IMR-90 (cell line): ENCODE data around the gene MRPL4.

Experiments
- BHLHE40 ChIP-seq: fragments of 150-350 bp; IDR thresholded peaks from 2 replicates; pipeline ENCODE4 v1.6.1; 2016; ENCODE audit warnings: mild to moderate bottlenecking, low read depth, low read length
- CEBPB ChIP-seq: IDR thresholded peaks from 2 replicates; pipeline ENCODE4 v1.6.1; 2012; ENCODE audit warnings: low read depth, low read length, improper control_type of control experiment
- CHD1 ChIP-seq: IDR thresholded peaks from 2 replicates; pipeline ENCODE4 v1.6.1; 2012; ENCODE audit warnings: low read depth, low read length, improper control_type of control experiment
- MAFK ChIP-seq: IDR thresholded peaks from 2 replicates; pipeline ENCODE4 v1.6.1; 2012; ENCODE audit warnings: low read depth, low read length, improper control_type of control experiment
- MAZ ChIP-seq: IDR thresholded peaks from 2 replicates; pipeline ENCODE4 v1.6.1; 2012; ENCODE audit warnings: low read depth, mild to moderate bottlenecking, low read length, improper control_type of control experiment, moderate library complexity, borderline replicate concordance
- MXI1 ChIP-seq: IDR thresholded peaks from 2 replicates; pipeline ENCODE4 v1.6.1; 2012; ENCODE audit warnings: low read depth, mild to moderate bottlenecking, low read length, moderate library complexity, borderline replicate concordance
- POLR2A ChIP-seq: IDR thresholded peaks from 2 replicates; pipeline ENCODE4 v1.6.1; 2012; ENCODE audit warnings: mild to moderate bottlenecking, low read depth, low read length
- RAD21 ChIP-seq: IDR thresholded peaks from 2 replicates; pipeline ENCODE4 v1.6.1; 2012; ENCODE audit warnings: low read length, improper control_type of control experiment
- RCOR1 ChIP-seq: IDR thresholded peaks from 2 replicates; pipeline ENCODE4 v1.6.1; 2012; ENCODE audit warnings: mild to moderate bottlenecking, low read length, improper control_type of control experiment; ENCODE audit not compliant: insufficient replicate concordance
- RFX5 ChIP-seq: IDR thresholded peaks from 2 replicates; pipeline ENCODE4 v1.8.0; 2012; ENCODE audit warnings: low read depth, mild to moderate bottlenecking, low read length, moderate library complexity
- SMC3 ChIP-seq: fragments of 150-350 bp; IDR thresholded peaks from 2 replicates; pipeline ENCODE4 v1.6.1; 2016; ENCODE audit warnings: low read depth, mild to moderate bottlenecking, antibody characterized with exemption, low read length, moderate library complexity
- TF ChIP-seq, protein P1 (sequence below): conservative IDR thresholded peaks from 2 replicates; pipeline ENCODE4 v1.5.1; 2012; ENCODE audit warnings: mild to moderate bottlenecking, low read depth, low read length, improper control_type of control experiment
- TF ChIP-seq, protein P2 (sequence below): fragments of 150-350 bp; IDR thresholded peaks from 2 replicates; pipeline ENCODE4 v1.6.1; 2016; ENCODE audit warnings: low read depth, mild to moderate bottlenecking, low read length, moderate library complexity, borderline replicate concordance

GRCh38 chr19:10256970-10257615, 5.1 kb downstream of the MRPL4 start:
- TF ChIP-seq RFX5 = no peak
- TF ChIP-seq, protein P1, sequence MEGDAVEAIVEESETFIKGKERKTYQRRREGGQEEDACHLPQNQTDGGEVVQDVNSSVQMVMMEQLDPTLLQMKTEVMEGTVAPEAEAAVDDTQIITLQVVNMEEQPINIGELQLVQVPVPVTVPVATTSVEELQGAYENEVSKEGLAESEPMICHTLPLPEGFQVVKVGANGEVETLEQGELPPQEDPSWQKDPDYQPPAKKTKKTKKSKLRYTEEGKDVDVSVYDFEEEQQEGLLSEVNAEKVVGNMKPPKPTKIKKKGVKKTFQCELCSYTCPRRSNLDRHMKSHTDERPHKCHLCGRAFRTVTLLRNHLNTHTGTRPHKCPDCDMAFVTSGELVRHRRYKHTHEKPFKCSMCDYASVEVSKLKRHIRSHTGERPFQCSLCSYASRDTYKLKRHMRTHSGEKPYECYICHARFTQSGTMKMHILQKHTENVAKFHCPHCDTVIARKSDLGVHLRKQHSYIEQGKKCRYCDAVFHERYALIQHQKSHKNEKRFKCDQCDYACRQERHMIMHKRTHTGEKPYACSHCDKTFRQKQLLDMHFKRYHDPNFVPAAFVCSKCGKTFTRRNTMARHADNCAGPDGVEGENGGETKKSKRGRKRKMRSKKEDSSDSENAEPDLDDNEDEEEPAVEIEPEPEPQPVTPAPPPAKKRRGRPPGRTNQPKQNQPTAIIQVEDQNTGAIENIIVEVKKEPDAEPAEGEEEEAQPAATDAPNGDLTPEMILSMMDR = no peak
- TF ChIP-seq POLR2A = no peak
- no peak for TF ChIP-seq MAZ
- no peak for TF ChIP-seq RAD21
- no peak for TF ChIP-seq RCOR1
- no peak for TF ChIP-seq MXI1
- no peak for TF ChIP-seq MAFK
- TF ChIP-seq, protein P2, sequence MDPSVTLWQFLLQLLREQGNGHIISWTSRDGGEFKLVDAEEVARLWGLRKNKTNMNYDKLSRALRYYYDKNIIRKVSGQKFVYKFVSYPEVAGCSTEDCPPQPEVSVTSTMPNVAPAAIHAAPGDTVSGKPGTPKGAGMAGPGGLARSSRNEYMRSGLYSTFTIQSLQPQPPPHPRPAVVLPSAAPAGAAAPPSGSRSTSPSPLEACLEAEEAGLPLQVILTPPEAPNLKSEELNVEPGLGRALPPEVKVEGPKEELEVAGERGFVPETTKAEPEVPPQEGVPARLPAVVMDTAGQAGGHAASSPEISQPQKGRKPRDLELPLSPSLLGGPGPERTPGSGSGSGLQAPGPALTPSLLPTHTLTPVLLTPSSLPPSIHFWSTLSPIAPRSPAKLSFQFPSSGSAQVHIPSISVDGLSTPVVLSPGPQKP = no peak
- TF ChIP-seq BHLHE40 = no peak
- TF ChIP-seq CHD1 = no peak
- no peak for TF ChIP-seq CEBPB
- TF ChIP-seq SMC3 = no peak
